Right ventricle myocardium superior (tissue), 1 donor: ENCODE measurements around the gene KCNJ16. TPM values are rescaled to one million over a fixed set of nuclear protein-coding genes. Genes with fewer than 3 reads are reported as not detected.

Experiments used
- ATAC-seq: fragments of 200-7000 bp; cut with Tn5 transposase; one replicate; pipeline ENCODE4 v1.9.1; 2020; ENCODE audit warnings: mild to moderate bottlenecking; ENCODE audit not compliant: poor library complexity
- DNase-seq: peaks from one replicate; pipeline ENCODE4 v3.0.0-alpha.2; 2020
- intact Hi-C: fragments of 100-400 bp; cut with DNase I; formaldehyde crosslinking; loops from one replicate; pipeline ENCODE4 v1.11.2; 2022
- total RNA-seq: library from RNA; stranded (reverse); fragmentation: NEBNext Ultra II Directional; extraction: Animal tissue kit (Norgen Biotek cat#: 25700); gene quantifications from one replicate; pipeline ENCODE4 v1.2.1, GENCODE V29; 2021
- donor health status: DM: no; HTN: yes; CAD: no; lungs with severe emphysema.

KCNJ16 gene
- total RNA-seq, 1 donor from 2014 or later: not detected

DNA sequence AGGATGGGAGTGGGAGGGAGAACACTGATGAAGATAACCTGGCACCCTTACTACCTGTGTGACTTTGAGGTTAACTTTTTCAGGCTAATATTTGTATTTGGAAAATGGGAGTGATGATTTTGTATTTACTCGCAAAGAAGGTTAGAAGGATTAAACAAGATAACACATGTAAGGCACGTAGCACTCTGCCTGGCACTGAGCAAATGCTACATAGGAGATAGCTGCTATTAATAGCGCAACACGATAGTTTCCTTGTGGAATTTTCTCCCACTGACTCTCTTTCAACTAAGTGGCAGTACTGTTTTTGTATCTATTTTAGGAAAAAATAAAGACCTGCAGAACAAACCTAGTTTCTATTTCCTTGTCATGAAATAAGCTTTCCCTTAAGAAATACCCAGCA lies 15.4 kb upstream of the KCNJ16 start:
- ATAC-seq (no peak), DNase-seq (no peak)
- intact Hi-C loops: no loop called here

DNA sequence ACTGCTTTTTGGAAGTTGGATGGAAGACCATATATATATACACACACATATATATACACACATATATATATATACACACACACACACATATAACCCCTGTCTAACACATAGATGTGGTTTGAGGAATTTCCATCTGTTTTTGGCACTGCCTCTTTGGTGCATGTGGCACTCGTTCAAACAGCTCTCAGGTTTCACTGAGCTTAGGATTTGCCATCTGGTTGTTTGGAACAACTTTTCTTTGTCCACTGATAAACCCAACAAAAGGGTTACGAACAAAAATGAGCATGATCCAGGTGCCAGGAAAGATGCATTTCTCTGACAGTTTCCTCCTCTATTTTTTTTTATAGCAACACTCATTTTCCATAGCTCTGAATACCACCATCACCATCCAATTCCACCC lies 14.6 kb upstream of the KCNJ16 start:
- no peak for ATAC-seq
- no peak for DNase-seq
- intact Hi-C loops: no loop called here

DNA sequence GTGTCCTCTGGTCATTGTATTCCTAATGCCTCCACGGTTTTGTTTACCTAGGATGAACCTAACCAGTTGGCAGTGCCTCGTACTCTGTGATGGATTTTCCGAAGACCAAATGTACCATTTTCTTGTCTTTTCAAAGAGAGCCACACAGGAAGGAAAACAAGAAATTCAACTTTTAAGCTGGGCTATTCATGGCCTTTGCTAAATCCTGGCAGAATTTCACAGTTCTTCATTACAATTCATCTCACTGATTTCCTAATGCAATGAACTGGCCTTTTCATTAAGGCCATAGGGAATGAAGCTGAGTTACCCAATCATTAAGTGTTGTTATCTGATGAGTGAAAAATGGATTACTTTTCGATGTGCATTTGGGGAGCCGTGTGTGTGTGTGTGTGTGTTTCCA lies 7.9 kb upstream of the KCNJ16 start:
- no peak for ATAC-seq
- intact Hi-C loops: no loop called here
- DNase-seq: no peak

DNA sequence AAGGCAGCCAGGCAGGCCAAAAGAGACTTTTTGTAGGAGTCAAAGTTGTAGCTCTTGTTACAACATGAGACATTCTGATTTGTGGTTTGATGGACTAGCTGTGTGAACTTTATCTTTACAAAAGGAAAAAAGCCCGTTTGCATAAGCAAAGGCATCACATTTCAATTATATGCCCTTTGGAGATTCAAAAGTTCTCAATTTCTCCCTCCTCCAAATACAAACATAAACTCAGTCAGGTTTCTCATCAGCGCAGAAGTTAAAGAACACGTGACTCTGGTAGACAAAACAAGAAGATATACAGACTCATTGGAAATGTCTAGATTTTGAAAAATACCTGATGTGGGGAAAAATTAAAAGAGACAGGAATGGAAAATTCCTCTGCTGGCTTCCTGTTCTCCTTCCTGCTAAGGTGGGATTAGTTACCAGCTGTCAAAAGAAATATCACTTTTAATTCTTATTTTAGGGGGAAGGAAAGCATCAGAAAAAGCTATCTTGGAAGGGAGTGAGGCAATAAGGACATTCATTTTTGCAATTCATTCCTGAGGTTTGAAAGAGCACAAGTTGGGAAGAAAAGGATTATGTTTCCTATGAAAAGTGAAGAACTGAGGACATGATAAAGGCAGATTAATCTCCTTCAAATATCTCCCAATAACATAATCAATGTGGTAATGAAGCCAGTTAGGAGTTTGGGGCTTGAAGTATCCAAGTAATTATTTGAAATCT lies 4.6 kb upstream of the KCNJ16 start:
- ATAC-seq (no peak), DNase-seq (no peak)
- intact Hi-C loops: no loop called here

DNA sequence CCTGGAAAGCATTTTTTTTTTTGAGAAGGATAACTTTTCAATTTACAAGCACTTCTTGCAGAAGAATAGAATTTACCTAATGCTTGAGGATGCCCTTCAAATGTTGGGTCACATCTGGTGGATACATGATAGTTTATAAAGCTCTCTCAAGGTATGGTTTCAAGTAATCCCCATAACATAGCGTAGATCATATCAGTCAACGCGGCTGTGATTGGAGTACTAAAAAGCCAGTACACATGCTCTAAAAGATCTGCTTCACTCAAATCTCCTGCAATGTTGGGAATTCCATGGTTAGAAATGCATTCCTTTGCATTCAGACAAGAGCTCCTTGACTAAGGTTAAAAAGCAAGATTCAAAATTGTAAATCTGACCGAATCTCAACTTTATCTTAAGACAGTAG lies 3.9 kb upstream of the KCNJ16 start:
- intact Hi-C loops: no loop called here
- ATAC-seq: no peak

DNA sequence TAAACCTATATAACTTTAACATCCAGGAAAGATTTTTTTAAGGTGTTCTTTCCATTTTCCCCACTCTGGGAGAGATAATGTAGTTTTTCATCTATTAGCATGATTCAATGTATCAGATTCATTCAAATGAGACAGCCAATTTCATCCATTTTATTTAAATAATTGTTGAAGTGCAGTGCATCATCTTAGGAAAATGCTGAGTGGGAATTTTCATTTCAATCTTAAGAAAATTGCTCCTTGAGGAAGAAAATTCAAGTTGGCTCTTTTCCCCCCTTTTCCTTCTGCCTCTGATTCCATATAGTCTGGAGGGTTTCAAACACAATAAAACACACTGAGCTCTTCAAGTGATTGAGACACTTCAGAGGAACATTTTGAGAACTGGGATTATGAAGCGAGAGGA lies 3.4 kb upstream of the KCNJ16 start:
- DNase-seq (no peak), ATAC-seq (no peak)
- intact Hi-C loops: no loop called here

More for the DNA sequence above, 3.9 kb upstream of the KCNJ16 start:
- DNase-seq: no peak

DNA sequence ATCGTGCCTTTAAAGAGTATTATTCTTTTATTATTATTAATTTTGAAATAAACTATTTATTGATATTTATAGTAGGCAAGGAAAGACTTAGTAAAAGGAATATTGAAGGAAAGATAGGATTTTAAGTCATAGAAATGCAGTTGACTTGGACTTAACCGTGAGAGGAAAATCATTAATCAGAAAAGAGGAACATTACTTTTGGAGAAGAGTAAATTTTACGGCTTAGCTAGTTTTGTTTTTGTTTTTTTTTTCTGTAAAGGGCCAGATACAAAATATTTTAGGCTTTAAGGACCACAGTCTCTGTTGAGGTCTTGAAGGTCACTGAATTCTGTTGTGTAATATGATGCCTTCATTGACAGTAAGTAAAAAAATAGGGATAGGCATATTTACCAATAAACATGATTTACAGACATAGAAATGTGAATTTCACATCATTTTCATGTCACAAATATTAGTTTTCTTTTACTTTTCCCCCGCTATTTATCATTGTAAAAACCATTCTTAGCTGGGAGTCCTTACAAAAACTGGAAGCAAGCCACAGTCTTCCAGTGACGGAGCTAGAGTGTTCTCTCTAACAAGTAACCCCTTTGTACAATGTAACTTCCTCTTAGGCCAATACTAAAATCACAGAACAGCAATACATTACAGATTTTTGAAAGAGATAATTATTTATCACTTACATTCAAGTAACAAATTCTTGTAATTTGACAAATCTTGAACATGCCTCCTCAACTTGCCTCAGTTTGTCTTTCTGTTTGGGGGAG lies 2.3 kb upstream of the KCNJ16 start:
- intact Hi-C loops: no loop called here
- no peak for ATAC-seq
- DNase-seq: no peak

DNA sequence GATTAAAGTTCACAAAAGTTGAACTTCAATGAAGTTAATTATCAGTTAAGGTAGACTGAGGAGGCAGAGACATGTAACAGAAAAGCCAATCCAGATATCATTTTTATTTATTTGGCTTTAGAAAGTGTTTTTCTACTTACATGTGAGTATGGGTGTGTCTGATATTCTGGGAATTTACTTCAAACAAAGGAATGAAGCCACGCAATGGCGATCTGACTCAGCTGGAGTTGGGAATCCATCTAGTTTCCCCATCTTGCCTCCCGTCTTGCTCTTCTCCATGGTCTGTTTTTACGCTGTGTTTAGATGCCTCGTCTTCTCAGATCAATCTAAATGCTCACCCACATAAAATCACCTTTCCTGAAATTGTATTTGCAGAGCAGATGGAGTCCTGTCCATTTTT lies 1.7 kb upstream of the KCNJ16 start:
- intact Hi-C loops: no loop called here
- DNase-seq (no peak), ATAC-seq (no peak)

DNA sequence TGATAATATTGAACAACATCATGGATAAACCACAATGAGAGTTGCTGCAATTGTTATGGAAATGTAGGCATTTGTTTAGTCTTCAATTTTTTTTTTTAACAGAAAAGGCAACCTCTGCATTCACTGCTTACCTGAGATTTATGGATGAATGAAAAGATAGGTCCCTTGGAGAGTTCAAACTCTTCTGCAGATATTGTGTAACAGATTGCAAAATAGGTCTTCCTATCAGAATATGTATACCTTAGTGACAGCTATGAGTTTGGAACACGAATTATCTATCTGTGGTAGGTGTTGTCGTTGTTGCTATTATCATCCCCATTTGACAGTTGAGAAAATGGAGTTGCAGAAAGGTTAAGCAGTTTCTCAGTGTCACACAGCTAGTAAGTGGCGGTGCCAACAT lies 1.2 kb upstream of the KCNJ16 start:
- DNase-seq (no peak), ATAC-seq (no peak)
- intact Hi-C loops: no loop called here

DNA sequence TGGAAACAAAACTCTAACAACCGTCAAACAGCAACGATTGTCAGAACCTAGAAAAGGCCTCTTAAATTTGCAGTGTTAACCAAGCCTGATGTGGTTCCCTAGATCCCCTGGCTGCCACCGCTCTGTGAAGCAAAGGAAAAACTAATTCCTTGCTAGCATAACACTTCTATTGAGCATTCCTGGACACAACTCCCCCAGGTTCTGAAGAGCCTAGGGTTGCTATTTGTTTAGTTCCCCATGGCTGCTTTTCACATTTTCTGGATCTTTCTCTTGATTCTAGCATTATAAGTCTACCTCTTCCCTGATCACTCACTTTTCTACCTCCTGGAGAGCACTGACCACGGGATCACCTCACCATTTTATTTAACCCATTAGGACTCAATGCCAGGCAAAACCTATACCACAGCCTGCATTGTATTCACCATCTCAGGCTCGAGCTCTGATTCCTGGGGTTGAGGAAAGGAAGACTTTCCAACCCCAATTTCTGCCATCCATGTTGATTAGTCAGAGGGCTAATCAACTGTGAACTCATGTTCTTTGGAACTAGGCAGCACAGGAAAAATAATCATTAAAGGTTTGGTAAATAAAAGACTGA lies 692 bp upstream of the KCNJ16 start:
- ATAC-seq (no peak), DNase-seq (no peak)
- intact Hi-C loops: no loop called here

DNA sequence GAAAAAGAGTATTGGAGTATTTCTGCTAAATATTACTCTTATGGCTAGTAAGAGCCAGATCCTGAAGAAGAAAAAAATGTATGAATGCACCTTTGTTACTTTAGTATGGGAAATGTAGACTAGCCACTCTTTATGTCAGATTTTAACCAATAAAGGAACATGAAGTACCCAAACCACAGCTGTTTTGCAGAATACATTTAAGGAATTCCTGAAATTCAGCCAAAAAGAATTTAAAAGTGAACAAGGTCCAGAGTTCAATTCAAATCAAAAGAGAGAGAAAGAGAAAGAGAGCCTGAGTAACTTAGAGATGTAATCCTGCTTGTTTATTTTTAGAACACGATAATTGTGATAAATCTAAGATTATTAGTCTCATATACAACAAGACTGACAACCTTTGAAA lies 1.2 kb downstream of the KCNJ16 start:
- ATAC-seq (no peak), DNase-seq (no peak)
- intact Hi-C loops: no loop called here

DNA sequence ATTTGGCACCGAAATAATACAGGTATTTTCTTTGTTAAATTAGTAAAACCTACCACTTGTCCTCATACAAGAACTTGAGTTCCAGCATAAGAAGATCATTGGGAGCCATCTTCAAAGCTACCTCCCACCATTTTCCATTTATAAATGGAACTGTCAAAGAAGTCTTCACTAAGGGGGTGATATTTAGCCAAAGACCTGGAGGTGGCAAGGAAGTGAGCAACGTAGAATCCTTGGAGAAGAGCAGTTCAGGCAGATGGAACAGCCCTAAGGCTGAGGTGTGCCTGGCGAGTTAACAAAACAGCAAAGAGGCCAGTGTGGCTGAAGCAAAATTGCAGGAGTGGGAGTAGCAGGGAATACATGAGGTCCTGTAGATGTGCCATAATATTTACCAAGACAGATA lies 1.8 kb downstream of the KCNJ16 start:
- DNase-seq (no peak), ATAC-seq (no peak)
- intact Hi-C loops: no loop called here

DNA sequence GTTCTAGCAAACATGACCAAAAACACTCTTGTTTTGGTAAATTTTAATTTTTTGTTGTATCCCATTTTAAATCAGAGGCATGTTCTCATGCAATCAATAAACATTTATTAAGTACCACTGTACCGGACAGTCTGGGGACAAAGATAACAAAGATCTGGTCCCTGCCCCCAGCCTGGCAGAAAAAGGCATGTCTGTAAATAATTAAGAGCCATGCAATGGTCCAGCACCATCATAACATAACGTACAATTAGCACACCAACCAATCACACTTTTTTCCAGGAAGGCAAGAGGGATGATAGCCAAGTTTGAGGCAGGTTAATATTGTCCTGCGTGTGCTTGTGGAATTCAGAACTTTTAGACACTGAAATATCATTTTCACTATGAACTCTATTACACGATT lies 3.5 kb downstream of the KCNJ16 start:
- ATAC-seq (no peak), DNase-seq (no peak)
- intact Hi-C loops: no loop called here

DNA sequence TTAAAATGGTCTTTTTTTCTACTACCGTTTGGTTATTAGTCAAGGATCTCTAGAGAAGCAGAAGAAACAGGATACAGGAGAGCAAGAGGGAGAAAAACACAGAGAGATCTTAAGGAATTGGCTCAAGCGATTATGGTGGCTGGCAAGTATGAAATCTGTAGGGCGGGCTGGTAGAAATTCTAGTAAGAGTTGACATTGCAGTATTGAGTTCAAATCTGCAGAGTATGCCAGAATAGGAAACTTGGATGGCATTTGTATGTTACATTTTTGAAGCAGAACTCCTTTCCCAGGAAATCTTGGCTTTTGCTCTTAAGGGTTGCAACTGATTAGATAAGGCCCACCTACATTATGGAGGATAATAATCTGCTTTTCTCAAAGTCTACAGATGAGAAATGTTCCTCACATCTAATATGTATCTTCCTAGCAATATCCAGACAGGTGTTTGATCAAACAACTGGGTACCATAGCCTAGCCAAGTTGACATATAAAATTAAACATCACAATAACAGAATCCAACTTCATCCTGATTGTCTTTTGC lies 4.0 kb downstream of the KCNJ16 start:
- intact Hi-C loops: no loop called here
- ATAC-seq (no peak), DNase-seq (no peak)

DNA sequence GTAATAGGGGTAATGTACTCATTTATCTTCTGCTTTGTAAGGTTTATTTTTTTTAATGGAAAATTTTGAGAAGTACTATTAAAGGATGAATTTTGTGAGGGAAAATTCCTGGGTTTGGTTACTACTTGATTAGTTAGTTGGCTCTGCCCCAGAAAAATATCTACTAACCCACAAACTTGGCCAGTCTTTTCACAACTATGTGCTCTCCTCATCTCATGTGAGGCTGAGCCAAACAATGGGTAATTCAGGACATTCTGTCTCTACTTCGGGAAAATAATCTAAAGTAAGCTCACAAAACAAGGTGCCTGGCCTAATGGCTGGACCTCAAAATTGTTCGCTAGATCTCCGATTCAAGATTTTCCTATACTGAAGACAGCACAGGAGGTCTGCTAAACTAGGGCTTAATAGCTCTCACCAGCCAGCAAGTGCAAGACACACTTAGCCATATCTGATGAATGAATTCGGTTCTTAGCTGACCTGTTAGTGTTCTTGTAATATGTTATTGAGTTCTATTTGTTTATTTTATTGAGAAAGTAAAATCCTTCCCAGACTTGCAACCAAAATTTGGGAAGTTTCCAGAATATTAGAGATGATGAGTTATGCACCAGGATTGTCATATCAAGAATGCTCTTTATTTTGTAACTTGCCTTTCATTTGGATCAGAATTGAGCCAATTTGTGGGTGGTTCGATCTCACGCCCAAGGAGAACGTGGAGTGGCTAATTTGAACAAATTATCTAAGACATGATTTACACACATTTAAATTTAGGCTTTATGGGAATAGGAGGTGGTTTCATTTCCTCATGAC lies 5.7 kb downstream of the KCNJ16 start:
- peak; percentile 46 for ATAC-seq
- intact Hi-C loops: no loop called here
- DNase-seq: no peak

DNA sequence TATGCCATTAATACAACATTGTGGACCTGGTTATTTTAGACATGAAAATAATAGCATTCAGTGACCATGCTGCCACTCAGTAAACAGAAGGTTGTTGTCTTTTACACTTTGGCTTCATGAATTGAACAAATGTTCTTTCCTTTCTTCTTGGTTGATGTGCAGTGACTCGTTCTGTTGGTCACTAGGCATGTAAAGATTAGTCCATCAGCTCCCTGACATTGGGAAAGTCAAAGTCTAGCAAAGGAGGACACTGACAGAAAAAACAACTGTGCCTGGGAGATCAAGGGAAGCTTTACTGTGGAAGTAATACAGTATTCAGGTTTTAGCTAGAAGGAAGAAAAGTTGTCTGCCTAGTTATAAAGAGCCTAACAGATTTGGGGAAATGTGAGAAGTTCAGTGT lies 6.9 kb downstream of the KCNJ16 start:
- ATAC-seq (no peak), DNase-seq (no peak)
- intact Hi-C loops: no loop called here

DNA sequence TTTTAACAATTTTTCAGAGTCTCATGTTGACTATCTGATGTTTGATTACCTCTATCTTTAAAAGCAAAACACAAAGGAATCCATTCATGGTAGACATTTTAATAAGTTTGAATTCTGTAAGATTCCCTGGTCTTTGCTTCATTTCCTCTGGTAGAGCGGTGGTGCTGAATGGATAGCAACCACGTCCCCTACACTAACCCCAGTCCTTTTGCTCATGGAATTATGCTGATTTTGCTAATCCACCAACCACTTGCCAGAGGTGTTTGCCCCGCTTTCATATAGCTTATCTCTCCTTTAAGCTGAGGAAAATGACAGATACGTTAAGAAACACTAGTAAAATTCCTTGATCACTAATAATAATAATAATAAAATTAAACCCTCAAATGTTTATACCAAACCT lies 9.5 kb downstream of the KCNJ16 start:
- intact Hi-C loops: no loop called here
- ATAC-seq: no peak
- DNase-seq: no peak

DNA sequence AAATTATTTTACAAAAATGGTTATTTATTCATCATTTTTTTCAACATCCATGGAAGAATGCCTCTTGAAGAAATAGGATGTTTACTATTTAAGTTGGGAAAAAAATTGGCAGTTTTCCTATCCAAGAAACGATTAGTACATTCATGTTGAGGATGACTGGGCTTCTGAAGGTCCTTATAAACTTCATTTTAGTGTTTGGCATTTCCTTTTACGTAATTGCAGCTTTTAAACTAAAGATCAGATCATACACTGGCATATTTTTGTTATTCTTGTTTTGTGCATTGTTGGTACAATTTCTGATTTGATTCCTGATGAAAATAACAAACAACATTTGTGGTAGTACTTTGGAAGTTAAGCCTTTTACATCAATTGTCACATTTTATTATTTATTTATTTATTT lies 11.5 kb downstream of the KCNJ16 start:
- intact Hi-C loops: no loop called here
- DNase-seq (no peak), ATAC-seq (no peak)

DNA sequence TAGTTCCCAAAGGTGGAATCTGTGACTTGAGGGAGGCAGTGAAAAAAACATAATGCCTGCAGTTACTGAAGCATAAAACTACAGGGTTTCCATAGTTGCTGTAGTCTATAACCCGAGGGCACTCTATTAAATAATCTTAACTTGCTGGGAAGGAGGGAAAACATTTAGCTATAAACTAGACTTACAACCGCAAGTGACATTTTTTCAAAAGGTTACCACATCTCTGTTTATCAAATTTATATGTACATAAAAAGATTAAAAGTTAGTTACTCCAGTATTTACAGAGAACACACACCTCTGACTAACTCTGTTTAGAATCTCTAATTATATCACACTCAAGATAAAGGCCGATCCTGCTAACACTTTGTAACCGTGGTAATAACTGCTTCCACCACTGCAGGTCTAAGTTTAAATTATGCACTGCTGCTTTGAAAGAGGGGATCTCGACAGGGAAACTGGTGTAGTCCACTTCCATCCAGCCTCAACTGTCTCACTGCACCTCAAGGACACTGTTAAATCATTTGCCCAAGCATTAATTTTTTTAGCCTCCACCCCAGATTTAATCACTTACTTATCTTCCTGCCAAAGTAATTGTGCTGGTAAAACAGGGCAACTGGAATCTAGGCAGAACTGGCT lies 14.6 kb downstream of the KCNJ16 start:
- no peak for DNase-seq
- intact Hi-C loops: no loop called here
- no peak for ATAC-seq
